ENCODE measurements around the gene HHIP.

HHIP gene

GRCh38 chr4:144701683-144702233 is 55.8 kb downstream of the HHIP start:
- in situ Hi-C loops (cut with MboI; ENCODE audit: low sequenced_read_pairs): no loop called here

GRCh38 chr4:144703494-144703893 is 57.5 kb downstream of the HHIP start:
- in situ Hi-C loops (cut with MboI; ENCODE audit: low sequenced_read_pairs): no loop called here

GRCh38 chr4:144705601-144706590 is 59.9 kb downstream of the HHIP start:
- in situ Hi-C loops (cut with MboI; ENCODE audit: low sequenced_read_pairs): no loop called here

GRCh38 chr4:144709159-144709558 is 63.2 kb downstream of the HHIP start:
- in situ Hi-C loops (cut with MboI; ENCODE audit: low sequenced_read_pairs): no loop called here

- in situ Hi-C loops (cut with MboI; ENCODE audit: low sequenced_read_pairs): no loop called here
These were observed 64.0 kb downstream of the HHIP start for GRCh38 chr4:144709793-144710525.

GRCh38 chr4:144710526-144710912 is 64.6 kb downstream of the HHIP start:
- in situ Hi-C loops (cut with MboI; ENCODE audit: low sequenced_read_pairs): no loop called here

GRCh38 chr4:144711700-144712456 is 65.9 kb downstream of the HHIP start:
- in situ Hi-C loops (cut with MboI; ENCODE audit: low sequenced_read_pairs): no loop called here

- in situ Hi-C loops (cut with MboI; ENCODE audit: low sequenced_read_pairs): no loop called here
These were observed 66.8 kb downstream of the HHIP start for GRCh38 chr4:144712775-144713174.

- in situ Hi-C loops (cut with MboI; ENCODE audit: low sequenced_read_pairs): no loop called here
These were observed 68.2 kb downstream of the HHIP start for GRCh38 chr4:144714166-144714565.

GRCh38 chr4:144715230-144715629 is 69.3 kb downstream of the HHIP start:
- in situ Hi-C loops (cut with MboI; ENCODE audit: low sequenced_read_pairs): no loop called here

- in situ Hi-C loops (cut with MboI; ENCODE audit: low sequenced_read_pairs): no loop called here
These were observed 70.8 kb downstream of the HHIP start for GRCh38 chr4:144716778-144717177.

GRCh38 chr4:144718958-144719512 is 73.1 kb downstream of the HHIP start:
- in situ Hi-C loops (cut with MboI; ENCODE audit: low sequenced_read_pairs): no loop called here

- in situ Hi-C loops (cut with MboI; ENCODE audit: low sequenced_read_pairs): no loop called here
These were observed 74.5 kb downstream of the HHIP start for GRCh38 chr4:144720491-144720890.

- in situ Hi-C loops (cut with MboI; ENCODE audit: low sequenced_read_pairs): no loop called here
These were observed 76.0 kb downstream of the HHIP start for GRCh38 chr4:144721994-144722393.

GRCh38 chr4:144723471-144723870 is 77.5 kb downstream of the HHIP start:
- in situ Hi-C loops (cut with MboI; ENCODE audit: low sequenced_read_pairs): no loop called here

GRCh38 chr4:144729175-144729574 is 83.2 kb downstream of the HHIP start:
- in situ Hi-C loops (cut with MboI; ENCODE audit: low sequenced_read_pairs): no loop called here

GRCh38 chr4:144732584-144733428 is 86.8 kb downstream of the HHIP start:
- in situ Hi-C loops (cut with MboI; ENCODE audit: low sequenced_read_pairs): no loop called here

- in situ Hi-C loops (cut with MboI; ENCODE audit: low sequenced_read_pairs): no loop called here
These were observed 87.6 kb downstream of the HHIP start for GRCh38 chr4:144733566-144733965.

GRCh38 chr4:144734522-144734921 is 88.6 kb downstream of the HHIP start:
- in situ Hi-C loops (cut with MboI; ENCODE audit: low sequenced_read_pairs): no loop called here

- in situ Hi-C loops (cut with MboI; ENCODE audit: low sequenced_read_pairs): no loop called here
These were observed 92.7 kb downstream of the HHIP start for GRCh38 chr4:144738649-144739048.

Data from hTERT RPE-1 (cell line).